ENCODE data around the gene NRG3.

Gene NRG3

DNA sequence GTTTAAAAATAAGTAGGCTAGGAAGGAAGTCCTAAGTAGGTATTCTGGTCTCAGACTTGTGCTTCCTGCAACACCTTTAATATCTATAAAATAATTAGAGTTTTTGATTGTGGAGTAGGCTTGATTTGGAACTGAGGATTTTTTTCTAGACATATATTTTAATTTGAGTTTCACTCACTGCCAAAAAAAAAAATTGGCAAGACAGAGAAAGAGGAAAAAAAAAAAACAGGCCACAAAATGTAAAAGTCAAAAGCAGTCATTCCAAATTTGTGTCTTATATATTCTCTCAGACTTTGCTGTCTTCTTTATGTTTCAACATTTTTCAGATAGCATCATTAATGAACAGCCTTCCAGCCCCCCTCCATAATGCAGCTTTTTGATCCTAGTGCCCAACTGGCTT, 346.1 kb downstream of the NRG3 start:
- no peak for DNase-seq (ENCODE audit: low spot score)

DNA sequence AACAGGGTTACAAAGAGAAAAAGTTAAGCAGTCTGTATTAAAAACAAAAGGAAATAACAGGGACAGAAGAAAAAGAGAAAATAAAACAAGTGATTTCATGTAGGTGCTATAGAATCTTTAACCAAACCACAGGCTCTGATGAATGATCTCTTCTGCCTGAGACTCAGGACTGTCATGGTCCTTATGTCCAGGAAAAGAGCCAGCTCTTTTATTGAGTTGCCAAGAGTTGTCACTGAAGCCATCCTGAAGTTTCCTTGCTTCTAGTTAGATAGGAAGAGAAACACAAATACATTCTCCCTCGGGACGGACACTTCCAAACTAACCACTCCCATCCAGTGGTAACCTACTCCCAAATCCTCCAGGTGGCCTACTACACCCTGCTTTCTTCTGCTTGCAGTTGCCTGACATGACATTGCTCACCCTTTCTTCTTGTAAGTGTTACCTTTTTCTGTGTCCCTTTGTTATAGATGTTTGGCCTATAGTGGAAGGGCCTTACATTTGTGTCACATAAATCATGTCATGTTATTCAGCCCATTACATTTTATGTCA, 346.7 kb downstream of the NRG3 start:
- DNase-seq (ENCODE audit: low spot score) = no peak

DNA sequence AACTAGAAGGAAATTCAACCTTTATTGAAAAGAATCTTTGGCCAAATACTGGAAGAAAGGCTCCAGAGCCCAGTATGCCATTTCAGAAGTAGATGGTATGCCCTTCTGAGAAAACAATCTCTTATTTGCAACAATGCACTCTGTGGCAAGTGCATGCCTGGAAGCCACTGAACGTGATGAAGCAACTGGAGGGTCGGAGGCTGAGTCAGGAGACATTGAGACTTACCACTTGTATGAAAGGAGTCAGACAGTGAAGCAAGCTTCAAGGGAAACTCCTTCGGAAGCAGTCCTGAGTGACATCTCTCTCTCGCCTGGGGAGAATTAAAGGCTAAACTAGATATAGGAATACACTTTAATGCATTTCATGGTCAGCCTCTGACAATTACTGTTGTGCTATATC, 353.7 kb downstream of the NRG3 start:
- DNase-seq (ENCODE audit: low spot score) = no peak

DNA sequence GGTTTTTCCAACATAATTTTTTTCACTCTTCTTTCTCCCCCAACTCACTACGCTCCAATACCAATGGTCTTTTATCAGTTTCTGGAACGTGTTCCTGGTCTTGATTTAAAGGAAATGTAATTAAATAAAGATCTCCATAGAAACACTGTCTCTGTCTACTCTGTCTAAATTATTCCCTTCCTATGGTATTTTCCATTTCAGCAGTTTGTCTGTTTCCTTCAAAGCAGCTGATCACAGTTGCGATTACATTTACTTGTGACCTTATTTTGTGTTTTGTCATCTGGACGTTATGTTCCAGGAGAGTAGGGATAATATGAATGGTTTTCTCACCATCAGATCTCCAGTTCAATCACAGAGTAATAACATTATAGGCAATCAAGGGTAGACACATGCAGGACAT, 359.2 kb downstream of the NRG3 start:
- DNase-seq (ENCODE audit: low spot score) = no peak

DNA sequence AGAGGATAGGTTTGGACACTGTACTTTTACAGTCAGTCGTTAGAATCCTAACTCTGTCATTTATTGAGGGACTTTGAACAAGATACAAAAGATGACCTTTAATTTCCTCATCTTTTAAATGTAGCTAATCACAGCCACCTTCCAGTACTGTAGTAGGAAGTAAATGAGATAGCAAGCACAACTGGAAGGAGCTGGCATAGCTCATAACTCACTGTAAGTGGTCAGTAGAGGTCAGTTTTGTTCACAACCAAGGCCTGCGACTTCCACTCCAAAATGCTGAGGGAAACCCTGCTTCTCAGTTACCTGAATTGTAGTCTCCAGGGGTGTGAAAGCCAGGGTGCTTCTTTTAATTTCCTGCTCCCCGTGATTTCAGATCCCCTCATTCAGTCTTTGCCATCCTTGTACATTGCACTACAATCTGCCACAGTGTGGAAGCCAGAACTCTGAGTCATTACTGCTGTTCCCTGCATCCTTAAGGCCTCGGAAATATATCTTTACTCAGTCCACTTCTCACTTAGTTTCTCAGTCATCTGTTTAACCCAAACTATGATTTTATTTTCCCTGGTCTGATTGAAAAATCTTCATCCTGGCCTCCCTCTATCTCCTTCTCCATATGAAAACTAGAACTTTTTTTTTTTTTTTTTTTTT, 361.2 kb downstream of the NRG3 start:
- DNase-seq (ENCODE audit: low spot score) = no peak

DNA sequence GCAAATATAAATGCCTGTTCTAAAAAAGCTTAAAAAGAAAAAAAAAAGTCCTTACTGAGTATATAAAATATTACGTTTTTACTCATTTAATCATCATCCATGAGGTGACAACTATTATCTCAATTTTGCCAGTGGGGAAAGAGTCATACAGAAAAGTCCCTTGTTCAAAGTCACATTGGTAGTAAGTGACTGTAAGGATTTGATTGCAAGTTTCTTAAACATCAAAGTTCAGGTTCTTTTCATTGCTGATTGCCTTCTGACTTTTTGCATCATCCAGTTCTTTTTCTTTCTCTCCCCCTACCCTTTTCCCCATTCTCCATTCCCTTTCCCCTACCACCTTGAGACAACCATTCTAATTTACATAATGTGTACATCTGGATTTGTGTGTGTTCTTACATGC, 363.3 kb downstream of the NRG3 start:
- DNase-seq (ENCODE audit: low spot score) = no peak

DNA sequence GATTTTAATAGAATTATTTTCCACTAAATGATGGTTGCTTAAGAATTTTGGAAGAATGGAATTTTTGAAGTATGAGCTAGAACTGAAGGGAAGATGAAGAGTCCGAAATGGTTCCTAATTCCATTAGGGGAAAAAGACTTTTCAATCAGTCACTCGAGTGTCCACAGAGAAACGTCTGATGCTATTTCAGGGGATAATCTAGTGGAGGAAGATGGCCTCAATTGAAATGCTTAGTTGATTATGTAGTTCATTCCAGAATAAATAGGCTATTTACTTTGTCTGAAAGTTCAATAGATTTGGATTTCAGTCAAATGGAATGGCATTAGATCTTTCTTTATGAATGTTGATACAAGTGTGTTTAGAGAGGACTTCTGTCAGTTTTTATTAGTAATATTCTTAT, 365.4 kb downstream of the NRG3 start:
- no peak for DNase-seq (ENCODE audit: low spot score)

DNA sequence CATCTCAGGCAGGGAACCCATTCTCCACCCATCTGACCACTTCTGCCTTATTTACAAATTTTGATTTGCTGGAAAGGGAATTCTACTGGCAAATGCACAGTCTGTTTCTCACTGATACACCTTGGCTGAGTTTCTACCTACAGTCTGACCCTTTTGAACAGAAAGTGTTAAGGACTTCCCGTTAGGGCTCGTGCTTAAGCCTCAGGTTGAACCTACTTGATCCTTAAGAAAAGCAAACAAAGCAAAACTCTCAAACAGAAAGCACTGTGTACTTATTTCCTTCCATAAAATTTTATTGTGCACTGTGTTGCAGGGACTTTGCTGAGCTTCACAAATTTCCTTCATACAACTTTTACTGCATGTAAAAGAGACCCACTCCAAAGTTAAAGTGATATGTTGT, 367.8 kb downstream of the NRG3 start:
- no peak for DNase-seq (ENCODE audit: low spot score)

DNA sequence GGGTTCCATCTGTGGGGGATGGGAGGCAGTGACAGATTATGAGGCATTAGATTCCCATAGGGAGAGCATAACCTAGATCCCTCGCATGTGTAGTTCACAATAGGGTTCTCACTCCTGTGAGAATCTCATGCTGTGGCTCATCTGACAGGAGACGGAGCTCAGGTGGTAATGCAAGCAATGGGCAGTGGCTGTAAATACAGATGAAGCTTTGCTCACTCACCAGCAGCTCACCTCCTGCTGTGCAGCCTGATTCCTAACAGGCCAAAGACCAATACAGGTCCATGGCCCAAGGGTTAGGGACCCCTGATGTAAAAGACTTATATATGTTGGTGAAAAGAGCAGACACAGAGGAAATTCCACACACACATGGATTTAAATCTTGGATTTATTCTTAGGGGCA, 370.2 kb downstream of the NRG3 start:
- DNase-seq (ENCODE audit: low spot score) = no peak

DNA sequence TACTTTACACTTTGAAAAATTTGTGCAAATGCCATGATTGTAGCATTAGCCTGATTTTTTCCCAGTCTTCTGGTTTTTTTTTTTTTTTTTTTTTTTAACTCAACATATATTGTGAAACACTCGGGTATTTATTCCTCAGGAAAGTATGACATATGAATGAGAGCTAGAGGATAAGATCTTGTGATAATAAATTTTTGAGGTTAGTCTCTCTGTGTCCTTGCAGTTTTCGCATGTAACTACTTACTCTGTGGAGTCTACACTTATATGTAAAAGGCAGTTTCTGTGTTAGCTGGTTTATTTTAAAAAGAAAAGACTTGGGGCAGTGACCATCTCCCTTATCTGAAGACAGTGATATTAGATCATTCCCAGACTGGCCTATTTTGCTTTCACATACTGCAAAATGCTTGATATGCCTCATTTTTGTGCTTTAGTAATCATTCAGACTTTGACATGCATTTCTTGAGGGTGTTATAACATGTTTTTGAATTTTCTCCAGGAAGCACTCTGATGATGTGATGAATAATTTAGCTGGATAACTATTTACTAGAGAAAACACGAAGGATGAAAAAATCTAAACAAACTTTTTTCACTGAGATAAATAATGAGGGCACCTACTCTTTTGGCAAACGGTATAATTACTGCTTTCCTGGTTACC, 371.0 kb downstream of the NRG3 start:
- no peak for DNase-seq (ENCODE audit: low spot score)

DNA sequence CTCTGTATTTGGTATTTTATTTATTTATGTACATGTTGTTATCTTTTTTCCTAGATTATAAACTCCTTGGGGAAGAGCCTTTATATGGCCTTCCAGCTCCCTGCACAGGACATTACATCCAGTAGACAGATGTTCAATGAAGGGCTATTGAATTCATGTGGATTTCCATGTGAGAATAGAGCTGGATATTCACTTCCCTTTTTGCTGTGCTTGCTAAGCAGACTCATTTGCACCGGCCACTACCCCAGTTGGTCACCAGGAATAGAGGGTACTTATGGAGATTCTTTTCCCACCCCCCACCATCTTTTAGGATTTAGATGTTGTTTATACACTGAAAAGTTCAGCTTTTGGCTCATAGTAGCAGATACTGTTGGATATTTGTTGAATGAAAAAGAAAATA, 374.1 kb downstream of the NRG3 start:
- no peak for DNase-seq (ENCODE audit: low spot score)

DNA sequence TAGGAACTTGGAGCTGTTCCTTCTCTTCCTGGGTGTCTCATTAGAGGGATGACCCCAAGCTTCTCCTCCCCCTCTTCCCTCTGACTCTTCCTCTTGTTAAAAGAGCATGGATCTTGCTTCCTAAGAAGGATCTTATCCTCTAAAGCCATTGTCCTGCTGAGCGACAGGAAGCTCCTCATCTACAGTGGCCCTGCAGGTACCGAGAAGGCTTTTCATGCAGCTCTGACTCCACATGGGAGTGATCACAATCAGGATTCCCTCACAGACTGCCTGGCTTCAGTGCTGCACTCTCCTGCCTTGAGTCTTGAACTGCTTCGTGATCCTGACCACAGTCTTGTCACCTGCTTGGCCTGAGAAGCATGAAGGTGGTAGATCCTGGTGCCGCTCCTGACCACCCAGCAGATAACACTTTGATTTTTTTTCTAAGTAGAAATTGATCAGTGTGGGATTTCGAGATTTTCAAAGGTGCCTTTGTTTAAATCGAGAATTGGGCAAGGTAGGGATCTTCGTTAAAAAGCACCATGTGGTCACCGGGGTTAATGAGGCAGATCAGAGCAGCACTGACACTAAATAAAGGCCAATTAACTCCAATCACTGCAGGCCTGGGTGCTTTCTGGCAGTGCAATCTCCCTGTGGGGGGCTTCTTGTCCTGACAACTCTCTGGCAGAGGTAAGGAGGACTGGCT, 376.4 kb downstream of the NRG3 start:
- DNase-seq (ENCODE audit: low spot score) = no peak

DNA sequence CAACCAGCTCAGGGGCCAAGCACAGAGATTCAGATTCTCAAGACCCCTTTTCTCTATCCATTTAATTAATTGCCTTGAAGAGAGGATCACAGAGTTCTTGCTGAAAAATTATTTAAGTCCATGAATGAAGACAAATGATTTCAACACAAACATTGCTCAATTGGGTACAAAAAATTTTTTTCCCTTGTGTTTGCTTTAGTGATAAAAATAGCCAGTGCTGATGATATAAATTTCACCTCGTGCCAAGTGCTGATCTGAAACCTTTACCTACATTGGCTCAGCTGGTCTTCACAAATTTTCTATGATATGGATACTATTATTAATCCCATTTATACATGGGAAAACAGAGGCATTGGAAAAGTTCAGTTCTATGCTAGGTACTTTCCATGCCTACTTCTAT, 377.1 kb downstream of the NRG3 start:
- no peak for DNase-seq (ENCODE audit: low spot score)

DNA sequence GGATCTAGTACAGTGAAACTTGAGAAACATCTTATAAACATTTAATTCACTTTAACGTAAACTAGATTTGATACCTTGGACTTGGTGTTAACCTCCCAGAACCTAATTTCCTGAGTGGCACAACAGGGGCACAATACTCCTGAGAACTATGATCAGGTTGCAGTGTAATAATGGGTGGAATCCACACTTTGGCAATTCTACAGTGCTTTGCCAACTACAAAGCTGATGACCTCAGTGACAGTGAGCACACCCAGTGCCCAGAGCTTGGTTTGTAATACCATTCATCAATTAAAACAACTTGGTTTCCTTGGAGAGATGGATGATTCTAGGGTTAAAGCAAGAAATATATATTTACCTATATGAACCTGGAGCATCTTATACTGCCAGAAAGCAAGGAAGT, 379.2 kb downstream of the NRG3 start:
- DNase-seq (ENCODE audit: low spot score) = no peak

DNA sequence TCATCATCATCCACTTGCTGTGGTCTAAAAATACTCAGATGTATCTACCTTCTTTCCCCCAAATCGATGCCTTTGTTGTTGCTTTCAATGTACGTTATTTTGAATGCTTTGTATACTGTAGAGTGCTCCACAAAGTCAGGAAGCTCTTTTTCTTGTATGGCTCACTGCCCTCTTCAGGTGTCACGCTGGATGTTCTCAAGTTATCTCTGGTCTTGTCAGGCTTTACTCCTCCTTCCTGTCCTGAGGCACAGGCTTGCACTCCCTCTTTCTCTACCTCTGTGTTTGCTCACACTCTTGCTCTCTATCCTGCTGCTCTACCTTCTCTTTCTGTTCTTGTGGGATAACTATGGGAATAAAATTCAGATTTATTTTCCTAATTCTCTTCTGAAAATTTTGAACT, 381.3 kb downstream of the NRG3 start:
- DNase-seq (ENCODE audit: low spot score) = no peak

DNA sequence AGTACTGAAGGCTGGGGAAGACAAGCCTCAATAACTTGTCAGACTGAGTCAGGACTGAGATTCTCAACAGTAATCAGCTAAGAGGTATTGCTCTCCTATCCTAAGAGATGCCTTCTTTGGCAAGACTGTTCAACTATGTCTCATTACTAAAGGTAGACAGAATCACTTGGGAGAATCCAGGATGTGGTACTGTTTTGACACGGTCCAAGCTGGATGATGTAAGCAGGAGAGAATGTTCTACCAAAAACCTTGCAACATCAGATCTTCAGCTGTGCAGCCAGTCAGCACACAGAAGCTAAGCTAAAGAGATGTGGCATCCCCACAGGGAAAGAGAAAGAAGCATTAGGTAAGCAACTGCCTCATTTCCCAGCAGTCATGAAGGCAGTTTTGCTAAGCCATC, 391.4 kb downstream of the NRG3 start:
- no peak for DNase-seq (ENCODE audit: low spot score)

DNA sequence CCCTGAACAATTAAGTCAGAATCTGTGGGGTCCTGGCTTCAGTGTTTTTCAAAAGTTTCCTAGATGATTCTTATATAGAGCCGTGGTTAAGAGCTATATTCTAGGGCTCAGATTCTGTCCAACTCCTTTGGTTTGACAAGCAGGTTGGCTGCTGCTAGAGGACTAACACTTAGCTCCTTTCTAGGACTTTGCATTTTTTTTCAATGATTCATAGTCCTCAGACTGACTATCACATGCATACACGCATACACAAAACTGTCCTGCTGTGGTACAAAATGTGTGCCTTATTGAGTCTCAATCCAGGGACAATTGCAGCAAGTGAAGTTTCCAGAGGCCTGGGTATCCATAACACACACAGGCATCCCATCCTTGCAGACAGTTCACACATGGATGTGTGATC, 392.0 kb downstream of the NRG3 start:
- DNase-seq (ENCODE audit: low spot score) = no peak

DNA sequence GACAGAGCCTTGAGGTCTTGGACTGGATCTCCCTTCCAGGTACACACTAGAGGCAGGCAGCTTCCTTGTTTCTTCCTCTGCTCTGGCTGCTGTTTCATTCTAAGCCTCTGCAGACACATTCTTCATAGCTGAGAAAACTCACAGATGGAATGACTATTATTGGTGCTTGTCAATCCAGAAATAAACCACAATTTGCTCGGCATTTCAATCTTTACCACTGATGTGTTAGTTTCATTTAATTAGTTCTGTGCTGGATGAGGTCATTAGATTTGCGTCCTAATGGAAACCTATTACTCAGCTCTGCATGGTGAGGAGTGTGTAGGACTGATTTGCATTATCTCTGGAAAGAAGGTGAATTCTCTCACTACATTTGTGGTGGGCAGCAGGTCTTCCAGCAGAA, 392.5 kb downstream of the NRG3 start:
- DNase-seq (ENCODE audit: low spot score) = no peak

DNA sequence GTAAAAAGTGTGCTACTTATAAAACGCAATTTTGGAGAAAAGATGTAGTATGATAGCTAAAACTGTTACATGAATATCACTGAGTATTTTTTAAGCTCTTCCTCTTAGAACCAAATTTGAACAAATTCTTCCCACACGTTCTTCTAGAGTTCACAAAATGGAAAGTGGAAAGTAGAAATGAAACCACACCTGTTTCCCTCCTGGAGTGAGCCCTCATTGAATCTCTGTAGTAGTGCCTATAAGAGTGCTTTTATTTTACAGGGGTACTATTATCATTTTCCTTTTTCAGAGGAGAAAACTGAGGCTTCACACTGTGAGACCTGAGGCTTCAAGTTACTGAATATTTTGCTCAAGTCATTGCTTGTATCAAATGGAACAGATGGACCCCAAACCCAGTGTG, 393.0 kb downstream of the NRG3 start:
- no peak for DNase-seq (ENCODE audit: low spot score)

DNA sequence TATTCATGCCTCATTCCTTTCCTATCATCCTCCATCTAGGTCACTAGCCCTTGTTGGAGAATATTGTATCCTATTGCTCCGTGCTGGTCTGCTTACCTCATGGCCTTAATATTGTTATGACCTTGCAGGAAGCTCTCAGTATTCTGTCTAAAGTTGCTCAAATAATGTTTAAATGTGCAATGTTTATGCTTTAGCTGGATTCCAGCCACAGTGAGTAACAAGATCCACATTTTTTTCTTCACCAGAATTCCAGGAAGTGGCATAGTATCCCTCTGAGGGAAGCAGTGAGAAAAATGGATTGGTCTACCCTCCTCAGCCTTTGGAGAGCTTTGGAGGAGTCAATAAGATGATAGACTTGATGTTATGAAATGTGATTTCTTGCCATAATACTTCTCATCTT, 402.6 kb downstream of the NRG3 start:
- DNase-seq (ENCODE audit: low spot score) = no peak

DNA sequence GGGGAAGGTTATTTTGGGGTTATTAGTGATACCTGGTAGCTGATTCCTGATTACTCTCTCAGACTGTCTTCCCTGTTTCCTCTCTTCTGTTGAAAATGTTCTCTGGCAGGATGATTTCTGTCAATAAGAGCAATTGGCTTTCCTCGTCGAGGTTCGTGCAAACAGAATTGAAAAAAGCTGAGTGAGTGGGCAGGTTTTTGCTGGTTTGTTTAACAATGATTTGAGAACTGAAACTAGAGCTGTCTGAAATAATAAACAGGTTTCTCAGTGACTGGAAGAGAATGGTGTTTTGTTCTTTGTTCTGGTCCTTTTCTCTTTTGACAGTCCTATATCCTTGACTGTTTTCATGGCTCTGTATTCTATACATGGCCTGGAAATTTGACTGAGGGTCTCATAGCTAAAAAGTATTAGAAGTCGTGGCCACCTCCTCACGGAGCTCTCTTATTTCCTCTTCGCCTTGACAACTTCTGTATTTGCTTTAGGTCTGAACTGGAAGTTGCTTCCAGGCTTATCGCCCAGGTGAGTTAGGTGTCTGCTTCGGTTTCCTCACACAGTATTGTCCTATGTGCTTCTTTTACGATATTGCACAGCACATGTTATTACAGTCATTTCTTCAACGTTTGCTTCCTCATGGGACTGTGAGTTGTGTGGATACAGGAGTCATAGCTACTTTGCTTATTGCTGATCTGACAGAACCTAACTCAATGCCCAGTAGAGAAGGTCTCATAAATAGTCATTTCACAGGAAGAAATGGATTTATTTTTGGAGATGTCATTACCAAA, 403.6 kb downstream of the NRG3 start:
- DNase-seq (ENCODE audit: low spot score) = no peak

DNA sequence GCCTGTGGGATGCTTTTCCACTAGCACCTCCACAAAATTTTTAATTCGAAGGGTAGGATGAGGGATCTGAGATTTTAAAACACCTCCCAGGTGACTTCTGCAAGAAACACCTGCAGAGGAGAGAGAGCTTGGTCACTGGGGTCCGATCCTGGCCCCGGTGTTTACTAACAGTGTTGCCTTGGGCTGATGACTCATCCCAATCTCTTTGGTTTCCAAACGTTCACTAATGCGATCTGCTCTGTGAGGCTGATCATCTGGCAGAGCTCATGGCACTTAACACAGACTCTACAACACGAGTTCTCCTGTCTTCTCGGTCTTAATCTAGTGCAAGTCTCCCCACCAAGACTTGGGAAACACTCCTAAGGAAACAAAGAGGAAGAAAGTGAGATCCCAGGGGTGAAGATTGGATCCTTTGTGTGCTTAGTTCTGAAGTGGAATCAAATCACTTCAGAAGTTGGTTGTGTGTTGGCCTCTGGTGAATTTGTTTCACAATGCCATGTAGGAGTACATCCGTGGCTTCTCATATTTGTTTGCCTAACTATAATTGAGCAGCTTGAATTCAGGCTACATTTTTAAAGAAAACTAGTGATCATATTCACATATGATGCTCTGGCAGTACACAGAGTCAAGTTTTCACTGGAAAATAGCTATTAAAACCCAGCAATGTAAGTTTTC, 407.9 kb downstream of the NRG3 start:
- DNase-seq (ENCODE audit: low spot score) = no peak
